Skeletal muscle tissue (tissue), 4 donors: ENCODE measurements around the gene VAX1. TPM values are rescaled to one million over a fixed set of nuclear protein-coding genes. Genes with fewer than 3 reads are reported as not detected.
"Not testable (repeated sequence)": the region's sequence is repeated elsewhere in the genome, so short reads cannot be mapped to it uniquely, and the experiment has no call there.

Source experiments
- H3K27ac ChIP-seq: one replicate; pipeline ENCODE4 v1.7.0; 2013; ENCODE audit warnings: mild to moderate bottlenecking, low read depth, low read length, inconsistent platforms
- H3K27me3 ChIP-seq, 3 donors: one replicate each; pipeline ENCODE4 v1.7.0; 2013; ENCODE audit warnings: low read length in 3 of 3; ENCODE audit not compliant: control insufficient read depth in 3 of 3, insufficient read depth in 3 of 3
- H3K36me3 ChIP-seq, 3 donors: one replicate each; pipeline ENCODE4 v1.7.0; 2013; ENCODE audit warnings: low read length in 3 of 3; ENCODE audit not compliant: control insufficient read depth in 3 of 3, insufficient read depth in 3 of 3
- H3K4me1 ChIP-seq, 3 donors: one replicate each; pipeline ENCODE4 v1.7.0; 2013; ENCODE audit warnings: low read length in 3 of 3, mild to moderate bottlenecking in 3 of 3; ENCODE audit not compliant: control insufficient read depth in 3 of 3, insufficient read depth in 3 of 3
- H3K4me3 ChIP-seq, 3 donors: one replicate each; pipeline ENCODE4 v1.7.0; 2013; ENCODE audit warnings: low read length in 3 of 3
- H3K9ac ChIP-seq, 3 donors: one replicate each; pipeline ENCODE4 v1.7.0; 2013; ENCODE audit warnings: low read length in 3 of 3, mild to moderate bottlenecking in 3 of 3, moderate library complexity in 2 of 3, low read depth in 1 of 3
- H3K9me3 ChIP-seq, 3 donors: one replicate each; pipeline ENCODE4 v1.7.0; 2013; ENCODE audit warnings: low read length in 3 of 3; ENCODE audit not compliant: control insufficient read depth in 3 of 3
- total RNA-seq: library from RNA; depleted of rRNA; stranded (reverse); fragments of >200 nt; gene quantifications from one replicate; pipeline ENCODE4 v1.2.3, GENCODE V29; 2014
- donor health status: Osteomylitis.

The VAX1 gene
- total RNA-seq, 1 donor from 2014 or later = not detected

DNA sequence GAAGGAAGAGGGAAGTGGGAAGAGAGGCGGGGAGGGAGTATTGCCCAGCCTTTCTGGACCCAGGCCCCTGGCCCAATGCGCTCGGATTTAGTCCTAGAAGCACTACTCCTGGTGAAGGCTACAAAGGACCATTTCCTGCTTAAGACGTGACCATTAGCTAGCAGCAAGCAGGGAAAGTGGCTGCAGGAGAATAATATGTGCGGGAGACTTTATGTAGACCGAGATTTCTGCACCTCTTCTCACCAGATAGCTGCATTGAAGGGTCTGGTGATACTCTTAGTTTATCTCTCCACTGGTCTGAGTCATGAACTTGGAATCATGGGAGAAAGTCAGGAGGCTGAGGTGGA, 3.1 kb downstream of the VAX1 start:
- Histone ChIP-seq H3K36me3 (no peaks in the 10 kb centered on the region), H3K4me3 (no peak overlapping the region), H3K27me3 (peaks cover 81 to 94% (median 84%) of the 10 kb centered on the region in 3 donors), H3K4me1 (peaks cover 7 to 11% (median 8%) of the 10 kb centered on the region in 3 donors), H3K9ac (no peak overlapping the region), H3K9me3 (no peaks in the 10 kb centered on the region), H3K27ac (no peak overlapping the region)

GRCh38 chr10:117134306-117135025, 3.6 kb downstream of the VAX1 start:
- no peak overlapping the region for H3K27ac ChIP-seq
- H3K36me3 ChIP-seq = no peaks in the 10 kb centered on the region
- H3K4me1 ChIP-seq = peaks cover 7 to 11% (median 8%) of the 10 kb centered on the region in 3 donors
- no peak overlapping the region for H3K9ac ChIP-seq
- H3K4me3 ChIP-seq = no peak overlapping the region
- H3K27me3 ChIP-seq = peaks cover 82 to 96% (median 85%) of the 10 kb centered on the region in 3 donors
- H3K9me3 ChIP-seq = no peaks in the 10 kb centered on the region

DNA sequence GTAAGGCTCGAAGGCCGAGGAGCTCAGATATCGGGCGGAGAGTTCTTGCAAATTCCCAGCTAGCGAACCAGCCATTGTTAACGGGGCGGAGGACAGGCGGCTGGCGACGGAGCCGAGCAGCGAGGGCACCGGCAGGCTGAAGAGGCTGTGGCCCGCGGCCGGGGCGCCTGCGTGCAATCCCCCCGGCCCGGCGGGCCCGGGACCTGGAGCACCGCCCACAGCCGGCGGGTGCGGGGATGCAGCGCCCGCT, 4.1 kb downstream of the VAX1 start:
- H3K9me3 ChIP-seq = no peaks in the 10 kb centered on the region
- peaks cover 78 to 96% (median 86%) of the 10 kb centered on the region in 3 donors for H3K27me3 ChIP-seq
- no peak overlapping the region for H3K27ac ChIP-seq
- no peaks in the 10 kb centered on the region for H3K36me3 ChIP-seq
- H3K4me3 ChIP-seq = no peak overlapping the region
- H3K9ac ChIP-seq = no peak overlapping the region
- peaks cover 7 to 11% (median 8%) of the 10 kb centered on the region in 3 donors for H3K4me1 ChIP-seq

GRCh38 chr10:117133273-117134055, 4.6 kb downstream of the VAX1 start:
- peaks cover 7 to 11% (median 8%) of the 10 kb centered on the region in 3 donors for H3K4me1 ChIP-seq

DNA sequence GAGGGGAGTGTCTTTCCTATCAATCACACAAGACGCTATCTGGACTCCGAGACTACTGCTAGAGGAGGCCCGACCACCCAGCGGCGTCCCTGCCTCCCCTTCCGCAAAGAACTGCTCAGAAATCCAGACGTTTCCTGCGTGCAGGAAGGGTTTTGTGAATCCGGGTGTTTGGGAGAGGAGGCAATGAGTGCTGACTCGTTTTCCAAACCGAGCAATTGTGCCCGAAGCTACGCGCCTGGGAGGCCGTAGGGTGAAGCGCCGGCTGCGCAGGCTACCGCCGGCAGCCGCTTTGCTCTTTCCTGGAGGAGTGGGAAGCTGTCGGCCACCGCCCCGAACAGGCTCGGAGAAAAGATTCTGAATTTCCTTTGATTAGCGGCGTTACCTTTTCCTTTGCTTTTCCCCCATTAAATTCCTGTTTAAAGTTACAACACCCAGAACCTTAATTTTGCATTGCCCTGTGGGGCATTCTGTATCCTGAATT, 5.3 kb downstream of the VAX1 start:
- Histone ChIP-seq H3K4me1 (peaks cover 4 to 8% (median 7%) of the 10 kb centered on the region in 3 donors), H3K27ac (no peak overlapping the region), H3K4me3 (no peak overlapping the region), H3K27me3 (peaks cover 71 to 85% (median 81%) of the 10 kb centered on the region in 3 donors), H3K36me3 (no peaks in the 10 kb centered on the region), H3K9me3 (no peaks in the 10 kb centered on the region), H3K9ac (no peak overlapping the region)

More at GRCh38 chr10:117133273-117134055, 4.6 kb downstream of the VAX1 start:
- Histone ChIP-seq H3K9ac (no peak overlapping the region), H3K27me3 (peaks cover 73 to 91% (median 86%) of the 10 kb centered on the region in 3 donors), H3K36me3 (no peaks in the 10 kb centered on the region), H3K4me3 (no peak overlapping the region), H3K27ac (no peak overlapping the region), H3K9me3 (no peaks in the 10 kb centered on the region)

DNA sequence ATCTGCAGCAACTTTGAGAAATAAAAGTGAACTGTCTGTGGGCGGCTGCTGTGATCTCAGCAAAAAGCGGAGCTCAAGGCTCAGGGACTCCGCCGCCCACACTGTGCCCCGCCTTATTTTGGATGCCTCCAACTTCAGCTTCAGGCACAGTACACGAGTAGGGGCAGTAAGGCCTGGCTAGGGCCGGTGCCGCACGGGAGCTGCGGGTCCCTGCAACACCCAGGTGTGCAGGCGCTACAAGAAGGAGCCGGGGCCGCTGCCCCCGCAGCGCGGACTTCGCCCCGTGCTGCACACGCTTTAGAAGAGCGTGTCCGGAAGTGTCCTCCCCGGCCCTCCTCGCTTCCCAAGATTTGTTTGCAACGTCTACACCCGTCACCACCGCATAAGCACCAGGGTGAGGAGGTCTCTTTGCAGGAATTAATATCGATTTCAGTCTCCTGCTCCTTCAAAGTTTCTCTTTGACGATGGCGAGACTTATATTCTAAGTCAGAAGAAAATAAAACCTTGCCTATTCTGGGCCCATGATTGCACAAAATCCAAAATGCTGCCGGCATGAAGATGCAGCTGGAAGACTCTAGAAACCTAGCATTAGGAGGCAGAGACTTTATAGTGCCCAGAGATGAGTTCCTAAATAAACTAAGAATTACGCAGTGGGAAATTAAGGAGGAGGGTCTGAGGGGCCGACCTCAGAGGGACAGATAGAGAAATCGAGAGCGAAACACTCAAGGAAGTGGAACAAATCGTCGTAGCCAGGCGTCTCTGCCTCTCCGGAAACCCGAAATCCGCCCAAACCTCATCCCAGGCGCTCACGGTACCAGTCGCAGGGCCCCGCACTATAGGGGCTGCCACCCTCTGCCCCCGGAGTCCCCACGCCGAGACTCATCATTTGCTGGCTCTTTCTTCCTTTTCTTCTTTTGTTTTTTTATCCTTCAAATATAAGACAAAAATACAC, 6.4 kb downstream of the VAX1 start:
- Histone ChIP-seq H3K27me3 (peaks cover 67 to 79% (median 78%) of the 10 kb centered on the region in 3 donors), H3K9me3 (no peaks in the 10 kb centered on the region), H3K4me3 (no peak overlapping the region), H3K36me3 (no peaks in the 10 kb centered on the region), H3K9ac (no peak overlapping the region), H3K27ac (no peak overlapping the region), H3K4me1 (peaks cover 0 to 2% (median 0%) of the 10 kb centered on the region in 3 donors)

GRCh38 chr10:117130862-117131375, 7.2 kb downstream of the VAX1 start:
- H3K9me3 ChIP-seq = no peaks in the 10 kb centered on the region
- H3K4me3 ChIP-seq = no peak overlapping the region
- peaks cover 61 to 74% (median 71%) of the 10 kb centered on the region in 3 donors for H3K27me3 ChIP-seq
- H3K36me3 ChIP-seq = no peaks in the 10 kb centered on the region
- H3K27ac ChIP-seq = no peak overlapping the region
- no peak overlapping the region for H3K9ac ChIP-seq
- H3K4me1 ChIP-seq = peaks cover 0 to 2% (median 0%) of the 10 kb centered on the region in 3 donors

DNA sequence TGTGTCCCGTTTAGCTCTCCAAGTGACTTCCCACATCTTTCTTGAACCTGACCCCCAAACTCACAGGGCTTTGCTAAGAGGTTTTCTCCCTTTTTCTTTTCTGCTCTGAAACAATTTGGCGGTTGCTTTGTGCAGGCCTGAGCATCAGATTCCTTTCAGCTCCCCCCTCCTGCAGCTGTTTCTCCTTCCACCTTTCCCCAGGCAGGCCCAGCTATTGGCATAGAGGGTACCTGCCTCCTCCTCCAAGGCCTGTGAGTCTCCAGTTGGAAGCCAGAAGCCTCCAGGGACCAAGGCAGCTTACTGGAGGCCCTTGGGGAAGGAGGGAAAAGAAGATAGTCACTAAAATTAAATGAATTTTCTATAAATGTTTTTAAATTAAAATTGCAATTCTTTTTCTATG, 7.7 kb downstream of the VAX1 start:
- H3K9me3 ChIP-seq = no peaks in the 10 kb centered on the region
- no peak overlapping the region for H3K4me3 ChIP-seq
- no peaks in the 10 kb centered on the region for H3K36me3 ChIP-seq
- peaks cover 59 to 73% (median 70%) of the 10 kb centered on the region in 3 donors for H3K27me3 ChIP-seq
- peaks cover 0 to 2% (median 0%) of the 10 kb centered on the region in 3 donors for H3K4me1 ChIP-seq
- H3K27ac ChIP-seq = no peak overlapping the region
- H3K9ac ChIP-seq = no peak overlapping the region

DNA sequence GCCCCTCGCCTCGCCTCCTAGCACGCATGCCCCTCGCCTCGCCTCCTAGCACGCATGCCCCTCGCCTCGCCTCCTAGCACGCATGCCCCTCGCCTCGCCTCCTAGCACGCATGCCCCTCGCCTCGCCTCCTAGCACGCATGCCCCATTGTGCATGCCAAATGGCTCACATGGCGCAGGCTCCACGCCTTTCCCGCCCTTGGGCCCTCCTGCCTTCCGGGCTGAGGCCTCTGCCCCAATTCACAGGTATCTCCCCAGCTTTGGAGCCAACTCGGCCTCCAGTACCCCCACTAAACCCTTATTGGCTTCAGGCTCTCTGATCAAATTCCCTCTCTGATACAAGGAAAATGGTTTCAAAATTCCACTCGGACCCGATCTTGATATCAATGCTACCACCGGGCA, 11.4 kb downstream of the VAX1 start:
- not testable (repeated sequence) for H3K9ac ChIP-seq, H3K9me3 ChIP-seq, H3K4me3 ChIP-seq, H3K27ac ChIP-seq, H3K4me1 ChIP-seq, H3K36me3 ChIP-seq
- H3K27me3 ChIP-seq = peaks cover 28 to 41% (median 37%) of the 10 kb centered on the region in 3 donors
